Fibroblast of mammary gland (primary cell): ENCODE measurements around the gene PLPPR5.

ENCODE experiments used
- DNase-seq: peaks from one replicate; pipeline ENCODE4 v3.0.0-alpha.2; 2010; ENCODE audit warnings: low read depth
- H3K4me3 ChIP-seq: 2 replicates; pipeline ENCODE4 v1.5.1; 2011; ENCODE audit warnings: low read depth, mild to moderate bottlenecking, low read length, moderate library complexity; ENCODE audit not compliant: control insufficient read depth
- CTCF ChIP-seq: conservative IDR thresholded peaks from 2 replicates; pipeline ENCODE4 v1.5.1; 2011; ENCODE audit warnings: low read depth, low read length, inconsistent platforms; ENCODE audit not compliant: control insufficient read depth, insufficient read depth

PLPPR5 gene

GRCh38 chr1:98989556-98989907 is 15.1 kb downstream of the PLPPR5 start:
- TF ChIP-seq CTCF, result no peak
- DNase-seq, result no peak
- no peak overlapping the region for H3K4me3 ChIP-seq

GRCh38 chr1:98988904-98989555 is 15.6 kb downstream of the PLPPR5 start:
- no peak overlapping the region for H3K4me3 ChIP-seq
- no peak for TF ChIP-seq CTCF
- no peak for DNase-seq

GRCh38 chr1:98985687-98986086 is 19.0 kb downstream of the PLPPR5 start:
- no peak for DNase-seq
- H3K4me3 ChIP-seq, result no peak overlapping the region
- TF ChIP-seq CTCF, result no peak

- peak; percentile 75 for DNase-seq
- no peak for TF ChIP-seq CTCF
These were observed 22.6 kb downstream of the PLPPR5 start for GRCh38 chr1:98981917-98982513.

GRCh38 chr1:98979463-98979862 is 25.2 kb downstream of the PLPPR5 start:
- no peak overlapping the region for H3K4me3 ChIP-seq
- DNase-seq, result no peak
- TF ChIP-seq CTCF, result no peak

More at GRCh38 chr1:98981917-98982513, 22.6 kb downstream of the PLPPR5 start:
- H3K4me3 ChIP-seq, result no peak overlapping the region

GRCh38 chr1:98975810-98976209 is 28.9 kb downstream of the PLPPR5 start:
- peak; percentile 29 for DNase-seq
- TF ChIP-seq CTCF, result no peak
- no peak overlapping the region for H3K4me3 ChIP-seq
